GM19193 (cell line): ENCODE data around the gene PSME2.

ENCODE experiments used
- POLR2A ChIP-seq: IDR thresholded peaks from 4 replicates; pipeline ENCODE4 v1.6.1; 2011; ENCODE audit not compliant: insufficient read depth, insufficient read length; ENCODE audit errors: extremely low read depth

PSME2 gene

DNA sequence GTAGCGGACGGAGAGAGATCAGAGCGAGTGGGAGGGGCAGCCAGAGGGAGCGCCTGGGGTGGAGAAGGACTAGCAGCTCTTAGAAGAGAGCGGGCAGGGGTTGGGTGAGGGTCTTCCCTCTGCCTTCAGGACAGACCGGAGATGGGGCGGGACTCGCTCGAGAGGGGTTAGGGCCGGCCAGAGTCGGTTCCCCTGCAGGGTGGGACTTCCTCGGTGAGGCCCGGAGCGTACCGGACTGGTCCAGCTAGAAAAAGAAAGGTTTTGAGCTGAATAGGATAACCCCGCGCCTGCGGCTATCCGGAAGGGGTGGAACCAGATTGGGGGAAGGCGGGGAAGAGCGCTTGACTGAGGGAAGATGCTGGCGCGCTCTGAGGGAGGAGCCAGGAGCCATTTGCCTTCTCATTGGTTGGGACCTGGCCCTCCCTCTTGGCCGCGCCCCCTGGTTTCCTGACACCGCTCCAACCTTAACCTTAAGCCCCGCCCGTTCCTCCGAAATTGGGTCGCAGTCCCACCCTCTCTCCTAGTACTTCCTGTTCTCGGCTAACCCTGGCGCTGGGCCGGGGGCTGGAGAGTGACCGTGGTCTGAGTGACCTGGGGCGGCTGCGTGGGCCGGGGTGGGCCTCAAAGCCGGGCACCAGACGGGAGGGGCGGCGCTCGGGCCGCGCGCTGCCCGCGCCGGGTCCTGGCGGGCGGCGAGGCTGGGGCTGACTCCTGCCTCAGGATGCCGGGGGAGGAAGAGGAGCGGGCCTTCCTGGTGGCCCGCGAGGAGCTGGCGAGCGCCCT lies 759 bp upstream of the PSME2 start, which contains the start of gene RNF31:
TSS of gene RNF31 (plus strand) at position 521 of the 783 bp plus-strand sequence. CDS start at position 722, 201 bp downstream.
- peak; percentile 70 for TF ChIP-seq POLR2A

DNA sequence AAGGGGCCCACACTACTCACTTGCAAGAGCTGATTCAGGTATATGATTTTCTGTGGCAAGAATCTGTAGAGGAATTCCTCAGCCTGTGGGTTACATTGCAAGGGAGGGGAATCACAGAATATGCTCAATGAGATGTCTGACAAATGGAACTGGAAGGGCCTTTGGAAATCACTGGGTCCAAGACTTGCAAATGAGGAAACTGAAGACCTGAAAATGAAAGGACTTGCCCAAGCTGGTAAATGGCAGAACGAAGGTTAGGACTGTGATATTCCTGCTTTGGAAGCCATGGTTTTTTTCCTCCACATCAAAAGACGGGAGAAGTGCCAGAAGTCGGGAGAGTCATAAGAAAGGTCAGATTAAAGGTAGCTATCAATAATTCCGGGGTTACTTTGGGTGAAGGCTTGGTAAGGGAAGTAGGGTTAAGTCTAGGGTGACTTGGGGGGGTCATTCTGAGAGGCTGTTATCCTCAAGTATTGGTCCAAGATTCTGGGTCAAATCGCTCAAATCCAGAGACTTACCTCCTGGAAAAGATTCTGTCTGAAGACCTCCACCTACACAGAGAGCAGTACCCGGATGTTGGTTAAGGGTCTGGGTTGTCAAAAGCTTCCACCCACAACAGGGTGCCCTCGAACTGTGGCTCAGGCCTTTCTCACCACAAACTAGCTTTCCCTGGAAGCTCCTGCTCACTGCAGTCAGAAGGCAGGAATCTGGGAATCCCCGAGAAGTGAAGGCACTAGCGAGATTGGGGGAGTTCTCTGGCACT lies 539 bp downstream of the PSME2 start:
- TF ChIP-seq POLR2A = no peak

DNA sequence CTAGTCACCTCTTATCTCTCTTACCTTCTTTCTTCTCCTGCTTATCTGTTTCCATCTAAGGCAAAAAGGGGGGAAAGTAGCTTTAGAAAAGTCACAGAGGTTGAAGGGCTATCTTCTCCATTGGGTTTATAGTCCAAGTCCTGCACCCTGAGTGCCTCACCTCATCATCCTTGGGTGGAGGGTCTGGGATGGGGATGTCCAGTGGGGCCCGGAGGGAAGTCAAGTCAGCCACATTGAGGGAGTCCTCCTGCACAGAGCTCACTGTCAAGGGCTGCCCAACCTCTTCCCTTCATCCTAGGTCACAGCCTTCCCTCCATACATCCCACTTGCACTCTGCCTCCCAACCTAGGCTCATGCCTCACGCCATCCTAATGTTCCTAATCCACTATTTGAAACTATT lies 1.2 kb downstream of the PSME2 start:
- no peak for TF ChIP-seq POLR2A

DNA sequence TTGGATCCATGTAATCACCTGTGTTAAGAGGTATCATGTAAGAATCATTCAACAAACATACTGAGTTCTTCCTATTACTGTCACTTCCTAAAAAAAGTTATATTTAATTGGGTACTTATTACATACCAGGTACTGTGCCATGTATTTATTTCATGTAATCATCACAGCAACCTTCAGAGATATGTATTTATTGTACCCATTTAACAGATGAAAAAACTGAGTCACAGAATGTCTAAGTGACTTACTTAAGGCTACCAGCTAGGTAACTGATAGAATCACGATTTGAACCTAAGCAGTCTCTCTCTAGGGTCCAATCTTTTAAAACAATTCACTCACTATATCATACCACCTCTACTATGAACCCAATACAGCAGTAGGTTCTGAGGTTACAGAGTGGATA lies 2.0 kb downstream of the PSME2 start:
- TF ChIP-seq POLR2A = no peak

DNA sequence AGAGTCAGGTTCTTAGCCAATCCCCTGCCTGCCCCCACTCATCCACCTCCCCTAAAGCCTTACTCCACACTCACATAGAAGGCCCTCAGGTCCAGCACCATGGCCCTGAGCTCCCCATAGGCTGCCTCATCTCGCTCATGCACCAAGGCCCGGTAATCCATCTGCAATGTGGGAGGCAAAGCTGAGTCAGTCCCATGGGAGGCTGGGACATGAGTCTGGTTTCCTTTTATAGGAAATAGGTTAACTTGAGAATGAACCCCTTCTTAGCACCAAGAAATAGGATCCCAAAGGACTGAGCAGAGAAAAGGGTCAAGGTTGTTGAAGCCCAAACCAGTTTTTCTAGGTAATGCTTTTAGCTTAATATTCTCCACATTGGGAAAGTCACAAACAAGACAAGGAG lies 2.9 kb downstream of the PSME2 start:
- TF ChIP-seq POLR2A = no peak

DNA sequence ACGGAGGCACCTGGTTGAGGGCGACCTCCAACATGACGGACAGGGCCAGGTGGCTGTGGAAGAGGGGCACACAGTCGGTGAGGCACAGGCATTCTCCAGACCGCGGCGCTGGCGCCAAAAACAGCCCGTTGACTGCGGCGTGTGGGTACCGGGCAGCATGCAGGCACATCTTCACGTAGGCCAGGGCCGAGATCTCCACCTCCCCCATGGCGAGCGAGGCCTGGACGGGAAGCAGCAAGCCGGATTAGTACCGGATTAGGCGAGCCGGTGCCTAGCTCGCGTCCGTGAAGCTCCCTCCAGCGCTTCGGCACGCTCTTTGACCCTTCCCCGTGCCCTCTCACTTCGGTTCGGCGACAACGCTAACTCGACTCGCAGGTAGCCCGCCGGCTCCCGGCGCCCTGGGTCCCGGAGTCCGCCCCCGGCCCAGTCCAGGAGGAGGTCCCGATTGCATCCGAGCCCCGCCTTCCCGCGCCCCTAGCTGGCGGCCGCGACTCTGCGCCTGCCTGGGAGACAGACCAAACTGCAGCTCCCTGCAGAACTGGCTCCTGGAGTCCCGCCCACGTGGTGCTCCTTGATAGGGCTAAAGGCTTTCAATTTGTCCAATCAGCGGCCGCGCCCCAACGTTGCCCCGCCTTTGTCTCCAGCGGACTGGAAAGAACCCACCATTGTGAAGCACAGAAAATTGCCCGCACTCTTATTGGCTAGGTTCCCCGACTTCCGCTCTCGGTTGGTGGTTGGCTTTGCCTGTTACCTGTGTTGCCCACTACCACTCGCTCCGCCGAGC lies 5.1 kb downstream of the PSME2 start, which contains the start of gene EMC9:
TSS of gene EMC9 (minus strand) at position 495 of the 784 bp plus-strand sequence. CDS start at position 208, 287 bp downstream.
- peak; percentile 91 for TF ChIP-seq POLR2A

DNA sequence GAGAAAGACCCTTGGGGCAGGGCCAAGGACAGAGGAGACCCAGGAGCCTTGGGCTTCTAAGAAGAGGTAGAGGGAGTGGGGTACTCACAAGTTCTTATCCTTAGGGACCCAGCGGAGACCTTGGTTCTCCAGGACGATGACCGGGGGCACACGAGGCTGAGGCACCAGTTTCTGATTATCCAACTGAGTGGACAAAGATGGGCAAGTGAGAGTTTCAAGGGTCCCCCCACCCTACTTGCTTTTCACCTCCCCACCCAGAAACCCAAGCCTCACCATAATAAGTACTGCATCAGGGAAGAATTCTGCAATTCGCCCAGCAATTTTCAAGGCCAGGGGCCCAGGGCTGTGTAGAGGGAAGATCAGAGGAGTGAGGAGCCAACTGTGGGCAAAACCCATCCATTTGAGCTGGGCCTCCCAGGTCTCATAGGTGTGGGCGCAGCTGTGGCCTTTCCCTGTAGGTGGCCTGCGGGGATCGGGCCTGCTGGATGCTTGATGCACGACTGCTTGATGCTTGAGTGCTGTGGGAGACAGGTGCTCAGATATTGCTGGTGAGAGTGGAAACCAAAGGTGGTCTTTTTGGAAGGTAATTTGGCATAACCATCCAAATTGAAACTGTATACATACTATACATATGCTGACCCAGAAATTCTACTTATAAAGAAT lies 7.0 kb downstream of the PSME2 start:
- TF ChIP-seq POLR2A = peak; percentile 32

DNA sequence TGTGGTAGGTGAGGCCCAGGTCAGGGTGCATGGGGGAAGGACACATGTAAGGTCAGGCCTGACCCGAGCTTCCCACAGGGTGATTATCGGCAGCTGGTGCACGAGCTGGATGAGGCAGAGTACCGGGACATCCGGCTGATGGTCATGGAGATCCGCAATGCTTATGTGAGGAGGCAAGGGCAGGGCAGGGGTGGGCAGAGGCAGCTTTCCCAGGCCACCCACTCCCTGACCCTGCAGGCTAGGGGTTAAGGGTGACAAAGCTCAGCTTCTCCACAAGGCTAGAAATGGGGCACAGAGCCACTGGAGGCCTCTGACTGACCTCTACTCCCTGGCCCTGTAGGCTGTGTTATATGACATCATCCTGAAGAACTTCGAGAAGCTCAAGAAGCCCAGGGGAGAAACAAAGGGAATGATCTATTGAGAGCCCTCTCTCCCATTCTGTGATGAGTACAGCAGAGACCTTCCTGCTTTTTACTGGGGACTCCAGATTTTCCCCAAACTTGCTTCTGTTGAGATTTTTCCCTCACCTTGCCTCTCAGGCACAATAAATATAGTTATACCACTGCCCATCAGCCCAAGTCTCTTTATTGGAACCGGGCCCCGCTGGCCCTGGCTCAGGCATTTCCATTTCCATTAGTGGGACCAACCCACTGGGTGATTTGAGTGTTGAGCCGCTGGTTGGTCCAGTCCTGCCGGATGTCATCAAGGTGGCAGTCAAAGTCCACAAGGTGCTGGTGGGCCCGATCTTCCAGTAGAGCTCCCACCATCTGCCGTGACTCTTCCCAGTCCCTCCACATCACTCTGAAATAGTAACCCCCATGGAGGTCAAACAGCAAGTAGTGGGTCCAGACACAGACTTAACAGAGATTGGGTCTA lies 7.8 kb downstream of the PSME2 start:
- no peak for TF ChIP-seq POLR2A

DNA sequence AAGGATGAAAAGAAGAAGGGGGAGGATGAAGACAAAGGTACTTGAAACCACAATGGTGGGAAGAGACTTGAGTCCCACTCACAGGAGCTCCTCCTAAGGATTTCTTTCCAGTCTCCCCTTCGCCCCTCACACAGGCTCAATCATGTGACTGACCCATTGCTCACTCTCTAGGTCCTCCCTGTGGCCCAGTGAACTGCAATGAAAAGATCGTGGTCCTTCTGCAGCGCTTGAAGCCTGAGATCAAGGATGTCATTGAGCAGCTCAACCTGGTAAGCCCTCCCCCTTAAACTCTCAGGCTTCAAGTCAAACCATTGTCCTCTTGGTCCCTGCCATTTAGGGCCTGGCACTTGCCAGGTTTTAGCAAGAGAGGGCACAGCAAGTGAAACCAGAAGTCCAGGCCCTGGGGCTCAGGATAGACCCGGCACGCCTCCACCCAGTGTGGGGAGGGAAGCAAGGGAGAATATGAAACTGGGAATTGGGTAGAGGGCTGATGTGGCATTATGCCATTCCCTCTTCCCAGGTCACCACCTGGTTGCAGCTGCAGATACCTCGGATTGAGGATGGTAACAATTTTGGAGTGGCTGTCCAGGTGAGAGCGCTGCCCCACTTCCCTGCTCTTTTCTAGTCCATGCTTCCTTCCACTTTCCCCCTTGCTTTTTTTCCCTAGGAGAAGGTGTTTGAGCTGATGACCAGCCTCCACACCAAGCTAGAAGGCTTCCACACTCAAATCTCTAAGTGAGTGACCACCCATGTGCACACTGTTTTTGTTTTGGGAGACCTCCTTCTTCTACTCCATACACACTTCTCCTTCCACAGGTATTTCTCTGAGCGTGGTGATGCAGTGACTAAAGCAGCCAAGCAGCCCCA lies 8.6 kb downstream of the PSME2 start:
- TF ChIP-seq POLR2A = peak; percentile 15

DNA sequence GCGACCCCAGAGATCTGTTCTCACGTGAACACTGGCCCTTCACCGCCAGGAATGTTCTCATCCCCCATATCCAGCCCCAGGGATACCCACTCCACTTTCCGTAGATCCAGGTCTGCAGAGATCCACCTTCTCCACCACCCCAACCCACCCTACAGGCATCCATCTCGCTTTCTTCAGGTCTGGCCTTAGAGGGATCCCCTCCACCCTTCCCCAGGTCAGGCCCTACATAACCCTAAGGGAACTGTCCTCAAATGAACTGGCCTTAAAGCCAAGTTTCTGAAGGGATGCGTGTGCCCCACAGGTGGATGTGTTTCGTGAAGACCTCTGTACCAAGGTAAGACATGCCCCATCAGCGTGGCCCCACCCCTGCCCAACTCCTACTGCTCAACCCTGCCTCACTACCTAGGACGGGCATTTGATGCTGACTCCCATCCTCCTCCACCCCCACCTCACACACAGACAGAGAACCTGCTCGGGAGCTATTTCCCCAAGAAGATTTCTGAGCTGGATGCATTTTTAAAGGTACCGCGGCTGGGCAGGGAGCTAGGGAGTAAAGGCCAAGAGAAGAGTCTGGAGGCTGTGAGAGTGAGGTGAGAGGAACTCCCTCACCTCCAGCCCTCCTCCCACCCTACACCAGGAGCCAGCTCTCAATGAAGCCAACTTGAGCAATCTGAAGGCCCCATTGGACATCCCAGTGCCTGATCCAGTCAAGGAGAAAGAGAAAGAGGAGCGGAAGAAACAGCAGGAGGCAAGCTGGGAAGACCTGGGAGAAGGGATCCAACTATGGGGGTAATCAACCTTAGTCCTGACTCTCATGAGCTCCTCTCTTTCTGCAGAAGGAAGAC lies 9.5 kb downstream of the PSME2 start:
- no peak for TF ChIP-seq POLR2A

DNA sequence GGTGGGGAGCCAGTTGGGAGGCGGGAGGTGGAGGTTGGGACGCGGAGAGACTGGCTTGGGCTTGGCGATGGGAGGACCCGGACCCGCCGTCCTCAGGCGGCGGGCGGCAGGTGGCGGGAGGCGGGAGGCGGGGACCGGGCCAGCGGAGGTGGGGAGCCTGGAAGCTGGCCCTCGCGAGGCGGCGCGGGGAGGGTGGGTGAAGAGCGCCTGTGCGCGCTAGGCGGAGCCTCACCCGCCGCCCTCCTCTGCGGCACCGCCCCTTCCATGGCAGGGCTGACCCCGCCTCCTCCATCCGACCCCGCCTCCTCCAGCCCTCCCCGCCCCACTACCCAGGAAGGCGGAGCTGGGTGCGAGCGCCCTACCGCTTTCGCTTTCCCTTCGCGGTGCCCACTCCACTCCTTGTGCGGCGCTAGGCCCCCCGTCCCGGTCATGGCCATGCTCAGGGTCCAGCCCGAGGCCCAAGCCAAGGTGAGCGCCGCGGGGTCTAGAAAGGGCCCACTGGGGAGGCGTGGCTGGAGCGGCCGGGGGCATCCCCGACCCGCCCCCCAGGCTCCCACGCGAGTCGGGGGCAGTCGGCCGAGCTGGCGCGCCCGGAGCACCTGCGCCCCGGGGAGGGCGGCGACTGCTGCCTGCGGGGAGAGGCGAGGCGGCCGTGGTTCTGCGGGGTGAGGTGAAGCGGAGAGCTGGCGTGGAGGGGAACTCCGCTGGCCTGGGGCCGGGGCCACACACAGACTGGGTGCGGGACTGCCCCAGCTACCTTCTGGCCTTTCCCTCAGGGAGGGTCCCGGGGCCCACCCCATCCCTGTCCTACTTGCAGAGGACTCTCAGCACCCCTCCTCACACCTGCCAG lies 10.4 kb downstream of the PSME2 start, which contains the start of gene PSME1:
TSS of gene PSME1 (plus strand) at position 361 of the 850 bp plus-strand sequence. CDS start at position 430, 69 bp downstream.
- peak; percentile 67 for TF ChIP-seq POLR2A
